ENCODE data around the gene TOLLIP.
"Not testable (repeated sequence)": the region's sequence is repeated elsewhere in the genome, so short reads cannot be mapped to it uniquely, and the experiment has no call there.

Gene TOLLIP

GRCh38 chr11:1280116-1281035 is 29.1 kb downstream of the TOLLIP start:
- no peak for DNase-seq

GRCh38 chr11:1279674-1280055 is 29.8 kb downstream of the TOLLIP start:
- DNase-seq: no peak

- DNase-seq: no peak
Measured at GRCh38 chr11:1278766-1279673, 30.4 kb downstream of the TOLLIP start.

- DNase-seq: no peak
Measured at GRCh38 chr11:1277936-1278512, 31.4 kb downstream of the TOLLIP start.

- no peak for DNase-seq
Measured at GRCh38 chr11:1276866-1277615, 32.4 kb downstream of the TOLLIP start.

- DNase-seq: no peak
Measured at GRCh38 chr11:1276041-1276790, 33.2 kb downstream of the TOLLIP start.

GRCh38 chr11:1275021-1275420 is 34.4 kb downstream of the TOLLIP start:
- no peak for DNase-seq

- no peak for DNase-seq
Measured at GRCh38 chr11:1274501-1274900, 34.9 kb downstream of the TOLLIP start.

GRCh38 chr11:1272531-1272930 is 36.9 kb downstream of the TOLLIP start:
- no peak for DNase-seq

- no peak for DNase-seq
Measured at GRCh38 chr11:1271927-1272326, 37.5 kb downstream of the TOLLIP start.

GRCh38 chr11:1271406-1271805 is 38.0 kb downstream of the TOLLIP start:
- DNase-seq: no peak

- DNase-seq: no peak
Measured at GRCh38 chr11:1271002-1271401, 38.4 kb downstream of the TOLLIP start.

- no peak for DNase-seq
Measured at GRCh38 chr11:1270476-1270875, 39.0 kb downstream of the TOLLIP start.

- DNase-seq: no peak
Measured at GRCh38 chr11:1269957-1270356, 39.5 kb downstream of the TOLLIP start.

- no peak for DNase-seq
Measured at GRCh38 chr11:1267441-1268100, 41.9 kb downstream of the TOLLIP start.

GRCh38 chr11:1266976-1267375 is 42.5 kb downstream of the TOLLIP start:
- DNase-seq: not testable (repeated sequence)

- DNase-seq: not testable (repeated sequence)
Measured at GRCh38 chr11:1265480-1265879, 44.0 kb downstream of the TOLLIP start.

- DNase-seq: peak; percentile 65
Measured at GRCh38 chr11:1264444-1264843, 45.0 kb downstream of the TOLLIP start.

GRCh38 chr11:1263010-1263409 is 46.4 kb downstream of the TOLLIP start:
- no peak for DNase-seq

- DNase-seq: peak; percentile 75
Measured at GRCh38 chr11:1262172-1263006, 47.0 kb downstream of the TOLLIP start.

Measured in NCI-H2171 treated with DMSO at 0.1 percent for 48 hours (cell line).